Measurements from ENCODE around the gene SYK.
A peak's percentile ranks its signal among the peaks of the same experiment; 100 is the strongest.

Gene SYK

DNA sequence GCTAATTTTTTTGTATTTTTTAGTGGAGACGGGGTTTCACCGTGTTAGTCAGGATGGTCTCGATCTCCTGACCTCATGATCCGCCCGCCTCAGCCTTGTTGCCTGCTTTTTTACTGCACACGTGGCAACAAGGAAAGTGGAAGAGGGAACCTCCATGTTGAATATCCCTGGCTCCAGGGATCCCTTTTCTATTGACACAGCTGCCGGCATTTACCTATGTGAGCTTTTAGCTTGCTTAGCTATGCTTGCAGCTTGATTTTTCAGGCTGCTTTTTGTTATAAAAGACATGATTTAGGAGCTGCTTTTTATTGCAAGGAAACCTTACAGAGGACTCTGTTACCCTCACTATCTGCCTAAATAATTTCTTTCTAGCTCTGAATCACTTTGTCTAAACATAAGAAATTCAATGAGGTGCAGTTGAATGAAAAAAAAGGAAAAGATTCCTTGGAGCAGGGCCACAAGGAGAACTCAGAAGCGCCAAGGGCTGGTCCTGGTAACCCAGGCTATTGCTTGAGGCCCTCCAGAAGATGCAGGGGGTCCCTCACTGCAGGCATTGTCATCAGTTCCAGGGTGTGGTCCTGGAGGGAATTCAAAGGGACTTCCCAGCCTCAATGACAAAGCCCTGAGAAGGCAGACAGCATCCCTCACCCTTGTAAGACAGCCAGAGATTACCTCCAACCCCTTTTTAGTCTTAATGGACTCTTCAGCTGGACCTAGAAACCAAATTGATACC lies 89.9 kb downstream of the SYK start:
- no peak overlapping the region for H3K4me3 Mint-ChIP-seq
- H3K27ac Mint-ChIP-seq: peak overlapping the region; percentile 20
- no peaks in the 10 kb centered on the region for H3K4me1 Mint-ChIP-seq
- H3K27me3 Mint-ChIP-seq: no peaks in the 10 kb centered on the region
- DNase-seq (no peak), ATAC-seq (replicated peaks) (no peak)
- H3K36me3 Mint-ChIP-seq: peaks cover 23 to 46% of the 10 kb centered on the region in 2 donors
- no peaks in the 10 kb centered on the region for H3K9me3 Mint-ChIP-seq

DNA sequence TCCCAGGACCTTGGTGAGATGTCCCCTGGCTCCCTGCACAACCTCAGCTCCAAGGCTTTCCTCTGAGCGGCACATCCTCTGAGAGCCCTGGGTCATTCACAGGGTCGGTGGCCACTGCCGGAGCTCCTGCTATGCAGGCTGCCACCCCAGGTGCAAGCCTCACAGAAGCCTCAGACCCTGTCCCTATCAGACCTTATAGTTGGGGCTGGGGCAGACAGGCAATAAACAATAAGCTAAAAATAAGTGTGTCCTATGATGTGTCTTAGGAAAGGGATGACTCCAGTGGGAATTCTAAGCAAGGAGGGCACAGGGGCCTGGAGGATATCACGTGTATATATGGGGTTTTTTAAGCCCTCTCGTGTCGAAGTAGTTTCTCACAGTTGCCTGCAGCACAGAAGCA lies 91.3 kb downstream of the SYK start:
- peaks cover 22 to 54% of the 10 kb centered on the region in 2 donors for H3K36me3 Mint-ChIP-seq
- no peak overlapping the region for H3K4me3 Mint-ChIP-seq
- DNase-seq (no peak), ATAC-seq (replicated peaks) (no peak)
- no peaks in the 10 kb centered on the region for H3K9me3 Mint-ChIP-seq
- H3K4me1 Mint-ChIP-seq: no peaks in the 10 kb centered on the region
- H3K27me3 Mint-ChIP-seq: no peaks in the 10 kb centered on the region
- peak overlapping the region; percentile 56 for H3K27ac Mint-ChIP-seq

DNA sequence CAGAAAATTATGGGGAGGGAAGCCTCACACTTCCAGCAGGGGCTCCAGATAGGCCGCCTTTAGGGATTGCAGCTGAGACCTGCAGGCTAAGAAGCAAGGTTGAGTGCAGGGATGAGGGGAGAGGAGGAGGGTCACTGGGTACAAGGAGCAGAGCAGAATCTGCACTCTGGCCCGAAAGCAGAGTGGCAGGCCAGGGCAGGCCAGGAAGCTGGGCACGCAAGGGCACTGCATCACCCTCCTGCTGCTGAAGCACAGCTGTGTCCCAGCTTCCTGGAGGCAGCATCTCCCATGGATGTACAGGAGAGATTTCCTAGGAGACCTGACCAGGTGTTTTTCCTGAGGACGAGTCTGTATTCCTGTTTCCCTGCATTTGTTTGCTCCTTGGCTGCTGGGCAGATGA lies 92.1 kb downstream of the SYK start:
- peaks cover 19 to 52% of the 10 kb centered on the region in 2 donors for H3K36me3 Mint-ChIP-seq
- DNase-seq: no peak
- no peak for ATAC-seq (replicated peaks)
- no peak overlapping the region for H3K4me3 Mint-ChIP-seq
- no peaks in the 10 kb centered on the region for H3K4me1 Mint-ChIP-seq
- H3K27ac Mint-ChIP-seq: peak overlapping the region; percentile 56
- H3K27me3 Mint-ChIP-seq: no peaks in the 10 kb centered on the region
- no peaks in the 10 kb centered on the region for H3K9me3 Mint-ChIP-seq

DNA sequence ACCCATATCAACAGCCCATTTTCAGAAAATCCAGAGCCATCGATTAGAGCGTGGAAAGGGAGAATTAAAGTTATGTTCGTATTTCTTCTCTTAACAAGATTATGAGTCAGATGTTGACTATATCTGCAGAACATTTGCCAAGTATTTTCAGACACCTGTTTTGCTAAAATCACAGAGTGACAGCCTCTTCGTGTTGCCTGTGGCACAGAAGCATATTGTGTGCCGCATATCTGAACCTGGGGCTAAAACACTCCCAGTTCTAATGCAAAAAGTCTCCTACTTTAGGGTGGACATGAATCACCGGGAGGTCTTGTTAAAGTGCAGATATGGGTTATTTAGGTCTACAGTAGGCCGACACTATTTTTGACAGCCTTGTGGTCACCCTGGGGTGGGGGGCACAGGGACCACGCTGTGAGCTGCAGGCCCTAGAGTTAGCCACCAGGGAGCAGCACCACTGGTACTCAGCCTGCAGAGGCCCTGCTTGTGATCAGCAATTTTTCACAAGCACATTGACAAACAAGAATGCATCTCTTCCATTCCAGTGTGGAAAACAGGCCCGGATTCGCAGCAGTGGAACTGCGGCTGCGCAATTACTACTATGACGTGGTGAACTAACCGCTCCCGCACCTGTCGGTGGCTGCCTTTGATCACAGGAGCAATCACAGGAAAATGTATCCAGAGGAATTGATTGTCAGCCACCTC lies 93.5 kb downstream of the SYK start:
- H3K9me3 Mint-ChIP-seq: no peaks in the 10 kb centered on the region
- peaks cover 18 to 47% of the 10 kb centered on the region in 2 donors for H3K36me3 Mint-ChIP-seq
- no peaks in the 10 kb centered on the region for H3K27me3 Mint-ChIP-seq
- peak overlapping the region; percentile 37 for H3K27ac Mint-ChIP-seq
- H3K4me1 Mint-ChIP-seq: peaks cover 0 to 2% of the 10 kb centered on the region in 2 donors
- DNase-seq (no peak), ATAC-seq (replicated peaks) (peak; percentile 57 to 59)
- H3K4me3 Mint-ChIP-seq: no peak overlapping the region

DNA sequence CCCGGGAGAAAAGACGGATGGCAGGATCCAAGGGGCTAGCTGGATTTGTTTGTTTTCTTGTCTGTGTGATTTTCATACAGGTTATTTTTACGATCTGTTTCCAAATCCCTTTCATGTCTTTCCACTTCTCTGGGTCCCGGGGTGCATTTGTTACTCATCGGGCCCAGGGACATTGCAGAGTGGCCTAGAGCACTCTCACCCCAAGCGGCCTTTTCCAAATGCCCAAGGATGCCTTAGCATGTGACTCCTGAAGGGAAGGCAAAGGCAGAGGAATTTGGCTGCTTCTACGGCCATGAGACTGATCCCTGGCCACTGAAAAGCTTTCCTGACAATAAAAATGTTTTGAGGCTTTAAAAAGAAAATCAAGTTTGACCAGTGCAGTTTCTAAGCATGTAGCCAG lies 94.2 kb downstream of the SYK start:
- Mint-ChIP-seq H3K27ac (peak overlapping the region; percentile 37), H3K4me3 (no peak overlapping the region), H3K4me1 (peaks cover 5% of the 10 kb centered on the region in 2 donors), H3K36me3 (peaks cover 20 to 47% of the 10 kb centered on the region in 2 donors), H3K9me3 (no peaks in the 10 kb centered on the region), H3K27me3 (no peaks in the 10 kb centered on the region)
- ATAC-seq (replicated peaks): no peak
- DNase-seq: no peak

DNA sequence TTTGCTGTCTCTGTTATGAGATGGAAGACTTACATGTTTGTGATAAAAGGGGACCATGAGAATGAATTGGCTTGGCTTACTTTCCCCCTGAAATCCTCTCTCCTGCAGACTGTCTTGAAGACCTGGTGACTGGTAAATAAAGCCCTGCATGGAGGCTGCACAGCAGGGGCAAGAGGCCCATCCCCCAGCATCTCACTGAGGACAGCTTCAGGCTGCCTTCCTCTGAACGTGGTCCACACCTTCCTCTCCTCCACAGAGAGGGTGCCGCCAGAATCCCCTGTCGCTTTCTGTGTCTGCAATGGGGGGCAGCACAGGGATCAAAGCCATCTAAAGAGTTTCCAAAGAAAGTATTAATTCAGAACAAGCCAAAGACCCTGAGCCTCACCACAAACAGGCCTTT lies 94.6 kb downstream of the SYK start:
- H3K27ac Mint-ChIP-seq: no peak overlapping the region
- H3K36me3 Mint-ChIP-seq: peaks cover 20 to 47% of the 10 kb centered on the region in 2 donors
- ATAC-seq (replicated peaks): no peak
- peaks cover 7 to 10% of the 10 kb centered on the region in 2 donors for H3K4me1 Mint-ChIP-seq
- H3K27me3 Mint-ChIP-seq: no peaks in the 10 kb centered on the region
- H3K9me3 Mint-ChIP-seq: no peaks in the 10 kb centered on the region
- H3K4me3 Mint-ChIP-seq: no peak overlapping the region
- DNase-seq: no peak

DNA sequence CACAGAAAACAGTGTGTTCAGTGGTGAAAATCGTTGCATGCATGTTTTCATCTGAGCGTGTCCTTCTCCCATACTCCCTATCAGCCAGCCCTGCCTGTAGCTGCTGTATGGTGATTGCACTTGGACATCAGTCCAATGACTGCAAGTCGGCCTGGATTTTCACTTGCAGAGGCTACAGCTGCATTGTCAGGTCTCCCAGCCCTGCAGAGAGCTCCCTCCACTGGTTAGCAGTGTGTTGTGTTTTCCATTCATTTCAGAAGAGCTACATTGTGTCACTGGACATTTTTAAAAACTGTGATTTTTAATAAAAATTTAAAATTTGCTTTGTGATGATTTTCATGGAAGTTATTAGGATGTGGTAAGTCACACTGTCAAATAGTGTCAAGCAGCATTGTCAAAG lies 96.6 kb downstream of the SYK start:
- peaks cover 12 to 24% of the 10 kb centered on the region in 2 donors for H3K4me1 Mint-ChIP-seq
- DNase-seq: no peak
- H3K4me3 Mint-ChIP-seq: no peak overlapping the region
- H3K36me3 Mint-ChIP-seq: peaks cover 26 to 49% of the 10 kb centered on the region in 2 donors
- no peak overlapping the region for H3K27ac Mint-ChIP-seq
- ATAC-seq (replicated peaks): no peak
- peaks cover 0 to 5% of the 10 kb centered on the region in 2 donors for H3K9me3 Mint-ChIP-seq
- H3K27me3 Mint-ChIP-seq: no peaks in the 10 kb centered on the region

DNA sequence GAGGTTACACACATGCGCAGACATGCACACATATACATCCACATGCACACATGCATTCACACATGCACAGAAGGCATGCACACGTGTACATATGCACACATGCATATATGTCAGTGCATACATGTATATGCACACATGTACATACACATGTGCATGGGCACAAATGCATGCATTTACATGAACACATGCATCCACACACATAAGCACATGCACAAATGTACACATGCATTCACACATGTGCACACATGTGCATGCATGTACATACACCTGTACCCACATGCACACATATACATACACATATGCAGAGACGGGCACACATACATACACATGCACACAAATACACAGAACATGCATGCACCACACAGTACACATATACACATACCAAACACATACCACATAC lies 97.7 kb downstream of the SYK start:
- Mint-ChIP-seq H3K27ac (no peak overlapping the region), H3K9me3 (peaks cover 0 to 5% of the 10 kb centered on the region in 2 donors), H3K27me3 (no peaks in the 10 kb centered on the region), H3K36me3 (peaks cover 31 to 43% of the 10 kb centered on the region in 2 donors), H3K4me1 (peaks cover 14 to 26% of the 10 kb centered on the region in 2 donors), H3K4me3 (no peak overlapping the region)
- ATAC-seq (replicated peaks) (no peak), DNase-seq (no peak)

DNA sequence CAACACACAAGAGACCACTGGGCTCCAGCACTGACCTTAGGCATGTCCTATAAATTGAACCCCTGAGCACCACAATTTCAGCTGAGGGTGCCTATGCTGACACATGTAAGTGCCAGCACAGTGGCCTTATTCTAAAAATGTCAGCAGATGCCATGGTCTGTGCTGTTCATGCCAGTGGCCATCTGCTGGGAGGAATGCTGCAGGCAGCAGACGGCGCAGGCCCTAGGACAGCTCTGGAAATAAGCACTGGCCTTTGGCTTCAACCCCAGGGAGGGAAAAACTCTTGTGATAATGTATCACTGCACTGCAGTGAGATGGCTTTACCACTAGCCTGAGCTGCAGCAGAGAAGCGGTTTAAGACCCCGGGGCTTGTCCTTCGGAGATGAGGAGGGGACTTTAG lies 98.5 kb downstream of the SYK start:
- Mint-ChIP-seq H3K36me3 (peaks cover 31 to 43% of the 10 kb centered on the region in 2 donors), H3K27me3 (no peaks in the 10 kb centered on the region)

DNA sequence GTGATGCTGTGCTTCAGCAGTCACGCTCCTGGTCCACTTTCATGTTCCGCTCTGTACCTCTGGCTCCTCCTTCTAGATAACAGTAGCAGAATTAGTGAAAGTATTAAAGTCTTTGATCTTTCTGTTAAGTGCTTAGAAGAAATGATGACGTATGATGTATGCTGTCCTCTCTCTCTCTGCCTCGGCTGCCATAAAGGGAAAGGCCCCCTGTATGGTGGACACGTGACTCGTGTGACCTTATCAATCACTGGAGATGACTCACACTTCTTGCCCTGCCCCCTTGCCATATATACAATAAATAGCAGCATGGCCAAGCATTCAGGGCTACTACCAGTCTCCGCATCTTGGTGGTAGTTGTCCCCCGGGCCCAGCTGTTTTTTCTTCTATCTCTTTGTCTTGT lies 100.3 kb downstream of the SYK start:
- H3K27me3 Mint-ChIP-seq: no peaks in the 10 kb centered on the region
- no peak overlapping the region for H3K4me3 Mint-ChIP-seq
- H3K9me3 Mint-ChIP-seq: peaks cover 0 to 5% of the 10 kb centered on the region in 2 donors
- H3K36me3 Mint-ChIP-seq: peaks cover 31 to 35% of the 10 kb centered on the region in 2 donors
- H3K27ac Mint-ChIP-seq: peak overlapping the region; percentile 83
- DNase-seq (no peak), ATAC-seq (replicated peaks) (peak in 1 of 2 donors; percentile 46)
- peaks cover 17 to 31% of the 10 kb centered on the region in 2 donors for H3K4me1 Mint-ChIP-seq

More for the DNA sequence above, 98.5 kb downstream of the SYK start:
- Mint-ChIP-seq H3K4me1 (peaks cover 17 to 31% of the 10 kb centered on the region in 2 donors), H3K4me3 (no peak overlapping the region), H3K27ac (peak overlapping the region; percentile 69), H3K9me3 (peaks cover 0 to 5% of the 10 kb centered on the region in 2 donors)
- DNase-seq (no peak), ATAC-seq (replicated peaks) (no peak)

DNA sequence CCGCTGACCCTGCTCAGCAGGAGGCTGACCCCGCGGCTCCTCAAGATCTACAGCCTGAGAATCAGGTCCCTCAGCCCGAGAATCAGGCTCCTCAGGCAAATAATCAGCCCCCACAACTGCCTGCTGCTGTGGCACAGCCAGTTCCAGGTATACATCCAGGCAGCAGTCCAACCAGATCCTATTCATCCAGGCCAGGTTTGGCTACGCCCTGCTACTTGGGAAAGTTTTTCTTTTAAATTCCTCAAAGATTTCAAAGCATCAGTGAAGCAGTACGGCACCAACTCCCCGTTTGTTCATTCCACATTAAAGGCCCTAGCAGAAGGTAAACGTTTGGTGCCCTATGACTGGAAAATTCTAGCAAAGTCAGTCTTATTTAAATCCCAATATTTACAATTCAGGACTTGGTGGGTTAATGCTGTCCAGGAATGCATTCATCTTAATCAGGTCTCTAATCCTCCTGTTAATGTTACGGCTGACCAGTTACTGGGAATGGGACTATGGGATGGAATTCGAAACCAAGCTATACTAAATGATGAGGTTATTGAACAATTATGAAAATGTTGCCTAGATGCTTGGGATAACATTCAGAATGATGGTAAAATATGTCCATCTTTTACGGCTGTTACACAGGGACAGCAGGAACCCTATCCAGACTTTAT lies 102.3 kb downstream of the SYK start:
- H3K27me3 Mint-ChIP-seq: no peaks in the 10 kb centered on the region
- peaks cover 21 to 23% of the 10 kb centered on the region in 2 donors for H3K36me3 Mint-ChIP-seq
- H3K27ac Mint-ChIP-seq: no peak overlapping the region
- peaks cover 0 to 5% of the 10 kb centered on the region in 2 donors for H3K9me3 Mint-ChIP-seq
- no peak overlapping the region for H3K4me3 Mint-ChIP-seq
- DNase-seq (no peak), ATAC-seq (replicated peaks) (no peak)
- peaks cover 22 to 31% of the 10 kb centered on the region in 2 donors for H3K4me1 Mint-ChIP-seq

DNA sequence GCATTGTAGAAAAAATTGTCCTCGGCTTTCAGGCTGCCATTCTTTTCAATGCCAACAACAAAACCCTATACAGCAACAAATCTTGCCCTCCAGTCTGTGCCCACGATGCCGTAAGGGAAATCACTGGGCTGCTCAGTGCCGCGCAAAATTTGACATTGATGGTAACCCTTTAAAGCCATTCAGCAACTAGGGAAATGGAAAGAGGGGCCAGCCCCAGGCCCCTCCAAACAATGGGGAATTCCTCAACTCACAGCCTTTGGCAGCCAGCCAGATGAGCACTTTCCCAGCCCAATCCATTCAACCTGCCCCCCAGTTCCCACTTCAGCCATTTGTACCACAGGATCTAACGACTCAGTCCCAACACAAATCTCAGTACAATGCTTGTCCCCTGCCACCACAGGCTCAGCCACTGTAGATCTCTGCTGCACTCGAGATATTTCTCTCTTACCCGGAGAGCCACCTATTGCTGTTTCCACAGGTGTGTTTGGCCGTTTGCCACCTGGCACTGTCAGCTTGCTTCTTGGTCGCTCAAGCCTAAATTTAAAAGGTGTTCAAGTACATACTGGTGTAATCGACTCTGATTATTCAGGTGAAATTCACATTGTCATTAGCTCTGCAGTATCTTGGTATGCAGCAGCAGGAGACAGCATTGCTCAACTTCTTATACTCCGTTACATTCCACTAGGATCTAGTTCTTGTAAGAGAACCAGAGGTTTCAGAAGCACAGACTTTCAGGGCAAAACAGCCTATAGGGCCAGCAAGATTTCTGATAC lies 103.3 kb downstream of the SYK start:
- peaks cover 17% of the 10 kb centered on the region in 2 donors for H3K36me3 Mint-ChIP-seq
- no peak overlapping the region for H3K4me3 Mint-ChIP-seq
- ATAC-seq (replicated peaks): no peak
- DNase-seq: no peak
- H3K4me1 Mint-ChIP-seq: peaks cover 22 to 31% of the 10 kb centered on the region in 2 donors
- peaks cover 0 to 5% of the 10 kb centered on the region in 2 donors for H3K9me3 Mint-ChIP-seq
- no peak overlapping the region for H3K27ac Mint-ChIP-seq
- no peaks in the 10 kb centered on the region for H3K27me3 Mint-ChIP-seq

DNA sequence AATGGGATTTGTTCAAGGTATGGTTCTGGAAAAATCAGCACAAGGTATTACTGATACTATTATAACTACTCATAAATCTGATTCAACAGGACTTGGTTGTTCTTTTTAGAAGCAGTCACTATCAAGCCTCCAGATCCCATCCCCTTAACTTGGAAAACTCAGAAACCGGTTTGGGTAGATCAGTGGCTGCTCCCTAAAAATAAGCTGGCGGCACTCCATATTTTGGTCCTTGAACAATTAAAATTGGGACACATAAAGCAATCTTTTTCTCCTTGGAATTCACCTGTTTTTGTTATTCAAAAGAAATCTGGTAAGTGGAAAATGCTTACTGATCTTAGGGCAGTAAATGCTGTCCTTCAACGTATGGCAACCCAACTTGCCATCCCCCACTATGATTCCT lies 104.2 kb downstream of the SYK start:
- ATAC-seq (replicated peaks) (no peak), DNase-seq (no peak)
- Mint-ChIP-seq H3K27me3 (no peaks in the 10 kb centered on the region), H3K36me3 (peaks cover 13 to 16% of the 10 kb centered on the region in 2 donors), H3K27ac (no peak overlapping the region), H3K4me3 (no peak overlapping the region), H3K4me1 (peaks cover 19 to 26% of the 10 kb centered on the region in 2 donors), H3K9me3 (peaks cover 0 to 5% of the 10 kb centered on the region in 2 donors)

All from stimulated activated naive B cell treated with anti-CD40 and anti-IgM and Interleukin-4, amounts not matched to agents 10 μg/mL and 1 μg/mL and 100 μg/mL, for 72 hours (primary cell).